Calu3 (cell line): ENCODE measurements around the gene PIEZO1. TPM values are rescaled to one million over a fixed set of nuclear protein-coding genes. Genes with fewer than 3 reads are reported as not detected.

Experiments
- BruUV-seq: library from RNA; stranded (reverse); fragments of 400-500 nt; replicated peaks from 2 replicates; lab custom pipeline; 2021; lab: Mats Ljungman, UMichigan
- CTCF ChIA-PET: fragments of 300-600 bp; sonication (Branson Sonifier 250); formaldehyde crosslinking; loops from one replicate; lab custom pipeline; 2022; ENCODE audit warnings: antibody characterized with exemption; lab: Charles Lee
- DNase-seq: peaks from one replicate; pipeline ENCODE4 v3.0.0; 2022
- H3K27ac Mint-ChIP-seq: one replicate; pipeline ENCODE4 v1.8.0; 2022; ENCODE audit warnings: mixed read lengths; ENCODE audit not compliant: unreplicated experiment
- H3K27me3 Mint-ChIP-seq: one replicate; pipeline ENCODE4 v1.8.0; 2022; ENCODE audit warnings: mixed read lengths; ENCODE audit not compliant: unreplicated experiment
- H3K36me3 Mint-ChIP-seq: one replicate; pipeline ENCODE4 v1.8.0; 2022; ENCODE audit warnings: mild to moderate bottlenecking, moderate library complexity, mixed read lengths; ENCODE audit not compliant: insufficient read depth, unreplicated experiment
- H3K4me1 Mint-ChIP-seq: one replicate; pipeline ENCODE4 v1.8.0; 2022; ENCODE audit warnings: mild to moderate bottlenecking, low read depth, mixed read lengths; ENCODE audit not compliant: unreplicated experiment
- H3K4me3 Mint-ChIP-seq: one replicate; pipeline ENCODE4 v1.8.0; 2022; ENCODE audit warnings: mild to moderate bottlenecking, low read depth, moderate library complexity, mixed read lengths; ENCODE audit not compliant: unreplicated experiment
- H3K9me3 Mint-ChIP-seq: one replicate; pipeline ENCODE4 v1.8.0; 2022; ENCODE audit warnings: low read depth, mixed read lengths; ENCODE audit not compliant: unreplicated experiment
- CTCF ChIP-seq: fragments of 200-600 bp; IDR thresholded peaks from one replicate; pipeline ENCODE4 v1.8.0; 2022; ENCODE audit warnings: antibody characterized with exemption; ENCODE audit not compliant: unreplicated experiment
- intact Hi-C: fragments of 100-400 bp; cut with micrococcal nuclease; formaldehyde crosslinking; loops from one replicate; pipeline ENCODE4 v1.10.0; 2022; ENCODE audit not compliant: unreplicated experiment
- total RNA-seq: library from RNA; stranded (reverse); gene quantifications from 2 replicates; pipeline ENCODE4 v1.2.3, GENCODE V29; 2022

The PIEZO1 gene
- total RNA-seq, 1 experiment from 2014 or later: 199 TPM

DNA sequence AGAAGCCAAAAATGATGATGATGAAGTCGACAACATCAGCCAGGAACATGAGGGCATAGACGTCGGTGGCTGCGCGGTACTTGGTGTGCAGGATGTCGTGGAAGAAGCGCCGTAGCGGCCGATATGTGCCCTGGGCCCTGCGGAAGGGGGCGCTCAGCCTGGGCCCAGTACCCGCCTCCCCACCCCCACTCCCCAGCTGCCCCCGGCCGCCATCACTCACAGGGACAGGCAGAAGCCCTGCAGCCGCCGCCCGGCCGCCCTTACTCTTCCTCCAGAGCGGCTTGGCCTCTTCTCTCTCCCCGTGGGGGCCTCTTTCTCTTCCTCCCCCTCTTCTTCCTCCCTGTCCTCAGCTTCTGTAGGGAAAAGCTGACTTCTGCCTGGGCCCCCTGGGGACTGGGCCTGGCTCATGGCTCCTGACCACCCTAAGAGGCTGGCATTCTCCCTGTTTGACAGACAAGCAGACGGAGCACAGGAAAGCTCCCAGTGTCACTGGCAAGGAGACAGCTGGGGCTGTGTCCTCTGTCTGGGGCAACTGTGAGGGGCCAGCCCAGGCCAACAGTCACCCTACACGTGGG is 64.5 kb downstream of the PIEZO1 start:
- Mint-ChIP-seq H3K27me3 (no peaks in the 10 kb centered on the region), H3K27ac (peak overlapping the region; percentile 29), H3K4me1 (no peaks in the 10 kb centered on the region), H3K9me3 (no peaks in the 10 kb centered on the region), H3K36me3 (peaks cover 82% of the 10 kb centered on the region), H3K4me3 (no peak overlapping the region)
- CTCF ChIA-PET: interaction anchor here (0.7 kb wide), 1 partner anchor 74 kb away, joined by 5 read pairs; no protein-coding TSS in a partner anchor
- DNase-seq: no peak
- intact Hi-C loops: no loop called here
- BruUV-seq: no TSS peak
- TF ChIP-seq CTCF: no peak

DNA sequence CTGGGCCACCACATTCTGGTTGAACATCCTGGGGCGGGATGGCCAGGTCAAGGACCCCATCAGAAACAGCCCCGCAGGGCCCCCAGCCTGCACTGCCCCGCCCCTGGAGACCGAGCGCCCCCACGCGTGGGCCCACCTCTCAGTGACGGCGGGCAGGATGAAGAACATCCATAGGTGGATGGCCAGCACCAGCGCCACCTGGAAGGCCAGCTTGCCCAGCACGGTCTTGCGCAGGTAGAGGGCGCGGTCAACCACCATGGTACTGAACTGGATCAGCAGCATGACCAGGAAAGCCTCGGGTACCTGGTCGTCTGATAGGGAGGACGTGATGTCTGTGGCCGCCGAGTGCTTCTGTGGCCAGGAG is 65.1 kb downstream of the PIEZO1 start:
- no peaks in the 10 kb centered on the region for H3K4me1 Mint-ChIP-seq
- no peak overlapping the region for H3K4me3 Mint-ChIP-seq
- CTCF ChIA-PET: interaction anchor here (0.5 to 0.7 kb wide), 2 partner anchors 74 to 185 kb away, joined by 5 read pairs; no protein-coding TSS in a partner anchor
- DNase-seq: no peak
- H3K9me3 Mint-ChIP-seq: no peaks in the 10 kb centered on the region
- BruUV-seq: no TSS peak
- no peaks in the 10 kb centered on the region for H3K27me3 Mint-ChIP-seq
- intact Hi-C loops: no loop called here
- no peak for TF ChIP-seq CTCF
- H3K36me3 Mint-ChIP-seq: peaks cover 82% of the 10 kb centered on the region
- peak overlapping the region; percentile 29 for H3K27ac Mint-ChIP-seq

- no peak overlapping the region for H3K4me3 Mint-ChIP-seq
- H3K27me3 Mint-ChIP-seq: no peaks in the 10 kb centered on the region
- CTCF ChIA-PET: interaction anchor here (0.5 to 0.7 kb wide), 2 partner anchors 75 to 186 kb away, joined by 5 read pairs; no protein-coding TSS in a partner anchor
- peaks cover 78% of the 10 kb centered on the region for H3K36me3 Mint-ChIP-seq
- no peak for TF ChIP-seq CTCF
- intact Hi-C loops: no loop called here
- H3K4me1 Mint-ChIP-seq: no peaks in the 10 kb centered on the region
- no peaks in the 10 kb centered on the region for H3K9me3 Mint-ChIP-seq
- no peak for DNase-seq
- BruUV-seq: no TSS peak
- no peak overlapping the region for H3K27ac Mint-ChIP-seq
These were observed 65.6 kb downstream of the PIEZO1 start for GRCh38 chr16:88719267-88719932.

DNA sequence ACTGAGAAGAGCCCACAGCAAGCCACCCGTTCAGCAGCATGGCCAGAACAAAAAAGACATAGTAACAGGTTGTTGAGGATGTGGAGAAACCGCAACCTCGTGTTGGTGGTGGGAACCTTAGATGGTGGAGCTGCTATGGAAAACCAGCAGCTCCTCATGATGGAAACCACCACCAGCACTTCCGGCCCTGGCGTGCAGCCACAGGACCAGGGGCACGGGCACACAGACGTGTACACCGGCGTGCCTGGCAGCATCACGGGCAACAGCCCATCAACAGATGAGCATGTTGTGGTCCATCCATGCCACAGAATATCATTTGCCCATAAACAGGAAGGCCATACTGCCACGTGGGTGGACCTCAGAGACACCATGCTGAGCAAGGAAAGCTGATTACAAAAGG is 66.8 kb downstream of the PIEZO1 start:
- CTCF ChIA-PET: no interaction called here

More for the DNA sequence above, 66.8 kb downstream of the PIEZO1 start:
- Mint-ChIP-seq H3K4me1 (no peaks in the 10 kb centered on the region), H3K9me3 (no peaks in the 10 kb centered on the region), H3K36me3 (peaks cover 66% of the 10 kb centered on the region), H3K27ac (no peak overlapping the region), H3K27me3 (no peaks in the 10 kb centered on the region), H3K4me3 (no peak overlapping the region)
- intact Hi-C loops: no loop called here
- no peak for TF ChIP-seq CTCF
- no peak for DNase-seq
- no TSS peak for BruUV-seq
